VCaP (cell line): ENCODE results near the gene LPO.

ENCODE experiments used
- H3K27ac ChIP-seq: fragments of 450-650 bp; 2 replicates; pipeline ENCODE4 v1.5.1; 2017
- TF ChIP-seq, protein P1 (sequence below): fragments of 450-650 bp; conservative IDR thresholded peaks from 2 replicates; pipeline ENCODE4 v1.5.1; 2017; ENCODE audit warnings: mild to moderate bottlenecking, moderate library complexity

The LPO gene

DNA sequence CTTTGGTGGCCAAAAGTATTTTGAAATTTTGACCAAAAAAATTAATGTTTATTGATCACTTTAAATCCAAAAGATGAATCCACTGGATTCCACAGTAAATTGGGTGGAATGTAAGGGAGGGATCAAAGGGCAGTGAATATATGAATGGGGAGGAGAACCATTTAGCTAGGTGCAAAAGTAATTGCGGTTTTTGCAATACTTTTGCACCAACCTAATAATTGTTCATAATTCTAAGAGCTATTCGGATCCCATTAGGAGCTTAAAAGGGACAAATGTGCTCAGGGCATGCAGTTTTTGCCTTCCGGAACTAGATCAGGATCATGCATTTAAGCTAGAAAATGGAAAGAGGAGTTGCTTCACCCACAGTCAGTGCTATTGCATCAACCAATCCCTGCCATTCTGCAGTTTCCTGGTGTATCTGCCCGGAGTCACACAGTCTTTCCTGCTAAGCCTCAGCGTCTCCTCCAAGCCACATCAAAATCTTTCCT, at the start of gene LPO:
Gene LPO (plus strand): TSS at position 438 of the 488 bp plus-strand sequence. CDS start 4,396 bp downstream, outside the sequence.
- H3K27ac ChIP-seq: no peak within 1 kb of the TSS
- TF ChIP-seq, protein P1, sequence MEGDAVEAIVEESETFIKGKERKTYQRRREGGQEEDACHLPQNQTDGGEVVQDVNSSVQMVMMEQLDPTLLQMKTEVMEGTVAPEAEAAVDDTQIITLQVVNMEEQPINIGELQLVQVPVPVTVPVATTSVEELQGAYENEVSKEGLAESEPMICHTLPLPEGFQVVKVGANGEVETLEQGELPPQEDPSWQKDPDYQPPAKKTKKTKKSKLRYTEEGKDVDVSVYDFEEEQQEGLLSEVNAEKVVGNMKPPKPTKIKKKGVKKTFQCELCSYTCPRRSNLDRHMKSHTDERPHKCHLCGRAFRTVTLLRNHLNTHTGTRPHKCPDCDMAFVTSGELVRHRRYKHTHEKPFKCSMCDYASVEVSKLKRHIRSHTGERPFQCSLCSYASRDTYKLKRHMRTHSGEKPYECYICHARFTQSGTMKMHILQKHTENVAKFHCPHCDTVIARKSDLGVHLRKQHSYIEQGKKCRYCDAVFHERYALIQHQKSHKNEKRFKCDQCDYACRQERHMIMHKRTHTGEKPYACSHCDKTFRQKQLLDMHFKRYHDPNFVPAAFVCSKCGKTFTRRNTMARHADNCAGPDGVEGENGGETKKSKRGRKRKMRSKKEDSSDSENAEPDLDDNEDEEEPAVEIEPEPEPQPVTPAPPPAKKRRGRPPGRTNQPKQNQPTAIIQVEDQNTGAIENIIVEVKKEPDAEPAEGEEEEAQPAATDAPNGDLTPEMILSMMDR: no peak

DNA sequence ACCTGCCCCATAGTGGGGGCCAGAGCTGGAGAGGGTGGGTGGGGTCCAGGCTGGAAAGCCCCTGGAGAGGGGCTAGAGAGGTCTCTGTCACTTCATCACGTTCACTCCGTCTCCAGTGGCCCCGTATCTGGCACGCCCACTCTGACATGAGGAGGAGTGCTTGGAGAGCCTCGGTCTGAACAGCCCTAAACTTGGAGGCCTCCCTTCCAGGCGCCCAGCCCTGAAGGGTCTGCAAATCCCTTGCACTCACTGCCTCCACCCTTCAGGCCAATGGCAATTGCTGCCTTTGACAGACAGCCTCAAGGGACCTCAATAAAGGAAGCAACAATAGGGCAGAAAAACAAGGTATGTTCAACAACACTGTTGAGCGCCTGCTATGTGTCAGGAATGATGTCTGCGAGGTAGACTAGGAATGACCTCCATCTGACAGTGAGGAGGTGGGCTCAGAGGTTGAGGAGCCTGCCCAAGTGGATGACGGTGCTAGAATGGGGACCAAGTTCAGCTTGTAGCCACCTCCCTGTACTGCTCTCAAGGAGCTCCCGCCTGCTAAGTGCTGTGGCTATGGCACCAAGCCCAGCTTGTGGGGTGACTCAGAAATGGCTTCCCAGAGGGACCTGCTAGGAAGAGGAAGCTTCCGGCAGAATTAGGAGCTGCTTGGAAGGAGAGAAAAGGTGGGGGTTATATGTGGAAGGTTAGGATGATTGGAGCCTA, 48.8 kb upstream of the LPO start:
- no peak overlapping the region for H3K27ac ChIP-seq
- TF ChIP-seq, protein P1: no peak

DNA sequence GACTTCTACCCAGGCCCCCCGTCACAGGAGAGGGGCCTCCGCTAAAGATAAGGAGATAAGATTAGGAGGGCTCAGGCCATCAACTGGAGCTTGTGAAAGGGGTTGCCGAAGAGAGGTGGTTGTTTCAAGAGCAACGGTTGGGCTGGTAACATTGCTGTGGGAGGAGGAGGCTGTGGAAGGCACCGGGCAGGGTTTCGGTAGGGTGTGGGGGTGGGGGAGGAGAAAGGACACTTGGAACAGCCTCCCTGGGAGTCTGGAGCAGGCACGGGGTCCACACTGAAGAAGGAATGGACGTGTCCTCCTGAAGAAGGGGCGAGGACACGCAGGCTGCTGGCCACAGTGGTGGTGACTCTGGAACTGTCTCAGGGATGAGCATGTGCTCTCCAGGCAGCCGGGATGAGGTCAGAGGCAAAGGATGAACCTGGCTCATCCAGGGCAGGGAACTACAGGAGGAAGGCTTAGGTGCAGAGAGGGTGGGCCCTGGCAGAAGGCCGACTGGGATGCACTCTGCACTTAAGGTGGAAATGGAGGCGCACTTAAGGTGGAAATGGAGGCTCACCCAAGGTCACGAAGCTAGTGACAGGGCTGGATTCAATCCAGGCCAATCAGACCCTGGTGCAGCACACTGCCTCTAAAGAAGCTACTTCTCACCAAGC, 47.0 kb upstream of the LPO start:
- H3K27ac ChIP-seq: no peak overlapping the region
- TF ChIP-seq, protein P1: no peak

DNA sequence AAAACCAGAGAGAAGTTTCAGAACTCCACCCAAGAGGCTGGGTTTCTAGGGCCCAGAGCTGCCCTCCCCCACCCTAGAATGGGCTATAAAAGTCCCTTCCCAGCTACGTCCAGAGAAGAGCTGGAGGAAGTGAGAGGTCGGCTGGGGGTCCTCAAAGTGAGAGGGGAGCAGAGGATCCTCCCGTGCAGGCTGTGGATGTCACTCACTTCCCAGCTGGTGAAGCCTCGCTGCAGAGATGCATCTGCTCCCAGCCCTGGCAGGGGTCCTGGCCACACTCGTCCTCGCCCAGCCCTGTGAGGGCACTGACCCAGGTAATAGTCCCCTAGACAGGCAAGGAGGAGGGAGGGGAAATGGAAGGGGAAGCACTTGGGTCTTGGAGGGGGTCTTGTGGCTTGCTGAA, 45.8 kb upstream of the LPO start, which contains the start of gene EPX:
Gene EPX (plus strand): TSS at position 115 of the 400 bp plus-strand sequence. CDS start 121 bp downstream, at position 236.
- no peak within 1 kb of the TSS for H3K27ac ChIP-seq
- TF ChIP-seq, protein P1: no peak

DNA sequence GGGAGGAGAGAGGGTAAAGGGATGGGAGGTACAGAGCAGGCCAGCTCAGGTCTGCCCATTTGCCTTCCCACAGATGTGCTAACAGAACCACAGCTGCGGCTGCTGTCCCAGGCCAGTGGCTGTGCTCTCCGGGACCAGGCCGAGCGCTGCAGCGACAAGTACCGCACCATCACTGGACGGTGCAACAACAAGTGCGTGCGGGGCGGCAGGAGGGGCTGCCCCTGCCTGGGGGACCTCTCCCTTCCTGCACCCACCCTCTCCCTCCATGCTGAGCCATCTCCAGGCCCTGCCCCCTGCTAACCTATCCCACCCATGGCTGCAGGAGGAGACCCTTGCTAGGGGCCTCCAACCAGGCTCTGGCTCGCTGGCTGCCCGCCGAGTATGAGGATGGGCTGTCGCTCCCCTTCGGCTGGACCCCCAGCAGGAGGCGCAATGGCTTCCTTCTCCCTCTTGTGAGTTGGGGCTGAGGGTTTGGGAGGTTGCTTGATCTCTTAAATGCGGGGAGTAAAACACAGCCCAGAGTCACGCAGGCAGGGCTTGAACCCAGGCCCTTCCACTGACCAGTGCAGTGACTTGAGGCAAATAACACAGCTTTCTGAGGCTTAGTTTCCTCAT, 44.6 kb upstream of the LPO start:
- TF ChIP-seq, protein P1: no peak
- no peak overlapping the region for H3K27ac ChIP-seq

DNA sequence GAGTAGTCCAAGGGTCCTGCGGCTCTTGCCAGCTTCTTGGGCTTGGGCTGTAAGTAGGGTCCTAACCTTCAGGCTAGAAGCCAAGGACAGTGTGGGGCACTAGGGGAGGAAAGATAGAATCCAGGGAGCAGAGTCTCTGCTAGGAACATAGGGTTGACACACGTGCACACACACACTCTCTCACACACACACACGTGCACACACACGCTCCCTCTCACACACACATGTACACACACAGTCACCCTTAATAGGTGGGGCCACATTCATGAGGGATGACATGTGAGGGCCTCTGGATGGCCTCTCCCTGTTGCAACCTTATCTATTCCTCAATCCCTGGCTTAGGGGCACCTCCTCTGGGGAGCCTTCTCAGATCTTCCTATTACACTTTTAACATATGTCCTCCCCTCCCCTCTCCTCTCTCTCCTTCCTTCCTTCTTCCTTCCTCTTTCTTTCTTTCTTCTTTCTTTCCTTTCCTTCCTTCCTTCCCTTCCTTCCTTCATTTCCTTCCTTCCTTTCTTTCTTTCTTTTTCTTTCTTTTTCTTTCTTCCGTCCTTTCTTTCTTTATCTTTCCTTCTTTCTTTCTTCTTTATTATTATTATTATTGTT, 42.8 kb upstream of the LPO start:
- no peak overlapping the region for H3K27ac ChIP-seq
- TF ChIP-seq, protein P1: no peak

DNA sequence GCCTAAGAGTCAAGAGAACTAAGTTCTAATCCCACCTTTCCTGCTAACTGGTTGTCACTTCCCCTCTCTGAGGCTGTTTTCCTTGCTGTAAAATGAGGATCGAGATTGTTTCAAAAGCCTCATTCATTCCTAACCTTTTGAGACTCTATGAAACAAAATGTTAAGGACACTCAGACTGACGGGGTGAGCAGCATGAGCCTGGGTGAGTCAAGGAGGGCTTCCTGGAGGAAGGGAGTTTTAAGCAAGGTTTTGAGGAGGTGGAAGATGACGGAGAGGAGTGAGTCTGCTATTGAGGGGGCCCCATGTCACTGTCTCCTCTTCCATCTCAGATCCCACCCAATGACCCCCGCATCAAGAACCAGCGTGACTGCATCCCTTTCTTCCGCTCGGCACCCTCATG, 41.8 kb upstream of the LPO start:
- TF ChIP-seq, protein P1: no peak
- no peak overlapping the region for H3K27ac ChIP-seq
